B cell (primary cell): ENCODE results near the gene SMTNL2. TPM values are rescaled to one million over a fixed set of nuclear protein-coding genes. Genes with fewer than 3 reads are reported as not detected.

Experiments used
- ATAC-seq: fragments of 200-7000 bp; cut with Tn5 transposase; one replicate; pipeline ENCODE4 v1.10.0; 2021; ENCODE audit warnings: low read depth, mild to moderate bottlenecking, moderate number of reproducible peaks, moderate library complexity
- CTCF ChIA-PET: fragments of 350-600 bp; sonication (Branson Sonifier 250); formaldehyde crosslinking; loops from one replicate; lab custom pipeline; 2021; ENCODE audit warnings: antibody characterized with exemption, inconsistent platforms; lab: Charles Lee
- POLR2A ChIA-PET: fragments of 350-600 bp; sonication (Branson Sonifier 250); formaldehyde crosslinking; loops from one replicate; lab custom pipeline; 2021; ENCODE audit warnings: antibody characterized with exemption; lab: Charles Lee
- DNase-seq: peaks from one replicate; pipeline ENCODE4 v3.0.0; 2013
- H2AFZ ChIP-seq: 2 replicates; pipeline ENCODE4 v1.6.1; 2012; ENCODE audit warnings: mild to moderate bottlenecking, low read depth, low read length; ENCODE audit not compliant: insufficient read depth, poor library complexity, severe bottlenecking
- H3K27ac ChIP-seq, 2 donors: 1 replicate in 1 of 2; 2 replicates in 1 of 2; pipeline ENCODE4 v1.5.1; 2012 to 2013; ENCODE audit warnings: low read length in 2 of 2, mild to moderate bottlenecking in 2 of 2, moderate library complexity in 1 of 2
- H3K27me3 ChIP-seq, 4 experiments: fragments of 200-600 bp in 1 of 4; sonication (generic) in 1 of 4; replicated peaks in 1 of 4; 1 replicate in 2 of 4; 2 replicates in 2 of 4; pipeline versions ENCODE4 v1.6.1 to v1.7.0; 2013 to 2016; ENCODE audit warnings: low read length in 3 of 4, mild to moderate bottlenecking in 2 of 4, mixed read lengths in 1 of 4, moderate library complexity in 1 of 4; ENCODE audit not compliant: insufficient read depth in 4 of 4, control insufficient read depth in 3 of 4; ENCODE audit errors: control extremely low read depth in 1 of 4
- H3K36me3 ChIP-seq, 2 experiments: replicated peaks in 1 of 2; 1 replicate in 1 of 2; 2 replicates in 1 of 2; pipeline versions ENCODE4 v1.6.1 to v1.7.1; 2013; ENCODE audit warnings: low read length in 1 of 2; ENCODE audit not compliant: insufficient read depth in 2 of 2, control insufficient read depth in 1 of 2; ENCODE audit errors: control extremely low read depth in 1 of 2, extremely low read depth in 1 of 2
- H3K4me1 ChIP-seq, 2 donors: fragments of 200-600 bp in 1 of 2; sonication (generic) in 1 of 2; 1 replicate in 1 of 2; 2 replicates in 1 of 2; pipeline versions ENCODE4 v1.5.1 to v1.6.1; 2013 to 2017; ENCODE audit warnings: low read length in 2 of 2; ENCODE audit not compliant: control insufficient read depth in 2 of 2, insufficient read depth in 2 of 2
- H3K4me2 ChIP-seq: replicated peaks from 2 replicates; pipeline ENCODE3; 2012; ENCODE audit warnings: mild to moderate bottlenecking, low read depth, low read length; ENCODE audit not compliant: poor library complexity, severe bottlenecking
- H3K4me3 ChIP-seq, 5 experiments: fragments of 200-600 bp in 1 of 5; sonication (generic) in 1 of 5; 1 replicate in 3 of 5; 2 replicates in 2 of 5; pipeline versions ENCODE4 v1.5.1 to v1.7.0; 2011 to 2016; ENCODE audit warnings: low read length in 4 of 5, mild to moderate bottlenecking in 4 of 5, low read depth in 2 of 5, control low read depth in 1 of 5, moderate library complexity in 1 of 5; ENCODE audit not compliant: insufficient read depth in 1 of 5; ENCODE audit errors: control extremely low read depth in 1 of 5, extremely low read depth in 1 of 5
- H3K79me2 ChIP-seq: fragments of 200-600 bp; sonication (generic); one replicate; pipeline ENCODE4 v1.6.0; 2016; ENCODE audit warnings: low read length; ENCODE audit not compliant: control insufficient read depth, insufficient read depth
- H3K9ac ChIP-seq: fragments of 200-600 bp; sonication (generic); 2 replicates; pipeline ENCODE4 v1.6.1; 2017; ENCODE audit warnings: mild to moderate bottlenecking, low read length, moderate library complexity
- H3K9me3 ChIP-seq, 3 donors: one replicate each; pipeline versions ENCODE4 v1.6.1 to v1.7.1; 2013; ENCODE audit warnings: low read length in 2 of 3; ENCODE audit not compliant: control insufficient read depth in 2 of 3, insufficient read depth in 1 of 3; ENCODE audit errors: control extremely low read depth in 1 of 3
- H4K20me1 ChIP-seq: 2 replicates; pipeline ENCODE4 v1.6.0; 2012; ENCODE audit warnings: mild to moderate bottlenecking, low read length; ENCODE audit not compliant: insufficient read depth, control insufficient read depth, poor library complexity, severe bottlenecking
- H3K27ac Mint-ChIP-seq: one replicate; pipeline ENCODE4 v1.8.0; 2021; ENCODE audit warnings: mixed read lengths
- H3K27me3 Mint-ChIP-seq: one replicate; pipeline ENCODE4 v1.8.0; 2021; ENCODE audit warnings: mixed read lengths
- H3K4me1 Mint-ChIP-seq: one replicate; pipeline ENCODE4 v1.8.0; 2021; ENCODE audit warnings: mixed read lengths
- H3K4me3 Mint-ChIP-seq: one replicate; pipeline ENCODE4 v1.8.0; 2021; ENCODE audit warnings: mixed read lengths
- H3K9me3 Mint-ChIP-seq: one replicate; pipeline ENCODE4 v1.8.0; 2022; ENCODE audit warnings: mixed read lengths; ENCODE audit not compliant: insufficient read depth
- CTCF ChIP-seq: fragments of 200-600 bp; IDR thresholded peaks from one replicate; pipeline ENCODE4 v1.8.0; 2022; ENCODE audit warnings: antibody characterized with exemption, mild to moderate bottlenecking
- EZH2 ChIP-seq: IDR thresholded peaks from 2 replicates; pipeline ENCODE4 v1.6.1; 2012; ENCODE audit warnings: borderline replicate concordance, low read depth, mild to moderate bottlenecking, moderate library complexity, low read length; ENCODE audit not compliant: insufficient read depth, poor library complexity, severe bottlenecking
- WGBS: methylation state at CpG from one replicate; pipeline ENCODE4 v1.1.5; 2013; ENCODE audit warnings: missing lambda C conversion rate; ENCODE audit not compliant: insufficient coverage; 5-methylcytosine and 5-hydroxymethylcytosine counted together
- intact Hi-C: fragments of 100-400 bp; cut with micrococcal nuclease; formaldehyde crosslinking; loops from one replicate; pipeline ENCODE4 v1.10.0; 2022
- polyA plus RNA-seq: library from polyadenylated mRNA; depleted of rRNA; stranded (reverse); fragments of >200 nt; gene quantifications from 2 replicates; pipeline ENCODE4 v1.2.3, GENCODE V29; 2012
- total RNA-seq, 2 donors: library from RNA; stranded (reverse); fragments of 120-200 nt in 1 of 2; gene quantifications; 1 replicate in 1 of 2; 2 replicates in 1 of 2; pipeline versions ENCODE4 v1.2.3 to v1.2.4, GENCODE V29; 2013 to 2022

The SMTNL2 gene
- total and polyA plus RNA-seq, 2 donors (not counting 1 experiment from before 2014, with no cell fraction given): not detected

GRCh38 chr17:4566785-4567184 lies 17.5 kb upstream of the SMTNL2 start:
- Mint-ChIP-seq H3K4me3 (no peak overlapping the region), H3K27ac (no peak overlapping the region), H3K27me3 (no peaks in the 10 kb centered on the region), H3K4me1 (peaks cover 20% of the 10 kb centered on the region), H3K9me3 (no peaks in the 10 kb centered on the region)
- POLR2A ChIA-PET: interaction anchor here (1.5 kb wide), 1 partner anchor 12 kb away, joined by 5 read pairs; the partner anchor contains the start of gene MYBBP1A
- Histone ChIP-seq H3K4me1 (peaks cover 13 to 17% of the 10 kb centered on the region in 2 donors), H3K27me3 (peaks cover 0 to 2% (median 0%) of the 10 kb centered on the region in 4 experiments), H3K36me3 (no peaks in the 10 kb centered on the region), H3K9me3 (no peaks in the 10 kb centered on the region), H3K4me2 (no peak overlapping the region), H3K27ac (no peak overlapping the region), H4K20me1 (no peaks in the 10 kb centered on the region), H3K9ac (no peak overlapping the region), H3K4me3 (no peak overlapping the region), H2AFZ (no peak overlapping the region), H3K79me2 (no peaks in the 10 kb centered on the region)
- DNase-seq (peak; percentile 63), ATAC-seq (peak; percentile 60)
- TF ChIP-seq EZH2 (no peak), CTCF (peak; percentile 69)
- intact Hi-C loops: loop anchor here (1.0 to 10.0 kb wide), 5 partner anchors 60 to 352 kb away; partner anchors contain the start of genes CHRNE, PELP1 and PSMB6
- CTCF ChIA-PET: interaction anchor here (0.7 to 5.1 kb wide), 28 partner anchors 11 to 417 kb away, joined by 3 to 65 read pairs (median 4); partner anchors contain the start of genes CHRNE and MYBBP1A
- 35% methylated on average over 5 of the region's 5 CpGs for WGBS

- TF ChIP-seq EZH2 (no peak), CTCF (no peak)
- Histone ChIP-seq H3K9me3 (no peaks in the 10 kb centered on the region), H4K20me1 (no peaks in the 10 kb centered on the region), H3K27ac (no peak overlapping the region), H3K36me3 (no peaks in the 10 kb centered on the region), H3K4me3 (no peak overlapping the region), H2AFZ (no peak overlapping the region), H3K4me1 (peaks cover 4 to 7% of the 10 kb centered on the region in 2 donors), H3K4me2 (no peak overlapping the region), H3K27me3 (peaks cover 0 to 2% (median 0%) of the 10 kb centered on the region in 4 experiments), H3K9ac (no peak overlapping the region), H3K79me2 (no peaks in the 10 kb centered on the region)
- ChIA-PET POLR2A (no interaction called here), CTCF (interaction anchor here (0.6 to 1.4 kb wide), 5 partner anchors 57 to 334 kb away, joined by 3 read pairs; partner anchors contain the start of gene CHRNE)
- no peak overlapping the region for H3K27ac Mint-ChIP-seq
- peaks cover 13% of the 10 kb centered on the region for H3K4me1 Mint-ChIP-seq
- H3K4me3 Mint-ChIP-seq: no peak overlapping the region
- intact Hi-C loops: loop anchor here (5.0 to 10.0 kb wide), 4 partner anchors 135 to 355 kb away; partner anchors contain the start of genes CHRNE, PELP1 and PSMB6
- no peaks in the 10 kb centered on the region for H3K9me3 Mint-ChIP-seq
- ATAC-seq: no peak
- DNase-seq: no peak
- no CpG with 5 or more reads among the region's 1 CpG for WGBS
- H3K27me3 Mint-ChIP-seq: no peaks in the 10 kb centered on the region
Measured at GRCh38 chr17:4569591-4569990, 14.7 kb upstream of the SMTNL2 start.
